HCT116 (cell line): ENCODE results near the gene GNG10.

Experiments used
- CEBPB ChIP-seq: IDR thresholded peaks from 2 replicates; pipeline ENCODE4 v1.6.1; 2012; ENCODE audit warnings: low read depth
- EGR1 ChIP-seq: IDR thresholded peaks from 2 replicates; pipeline ENCODE4 v1.6.1; 2012; ENCODE audit warnings: low read depth
- POLR2A ChIP-seq: IDR thresholded peaks from 2 replicates; pipeline ENCODE4 v1.7.0; 2011; ENCODE audit warnings: borderline replicate concordance; ENCODE audit not compliant: insufficient read depth, insufficient read length; ENCODE audit errors: extremely low read depth
- POLR2AphosphoS5 ChIP-seq: IDR thresholded peaks from 2 replicates; pipeline ENCODE4 v1.6.1; 2011; ENCODE audit warnings: mild to moderate bottlenecking, low read depth, low read length, moderate library complexity
- ZFX ChIP-seq: fragments of 450-650 bp; IDR thresholded peaks from 2 replicates; pipeline ENCODE4 v1.6.1; 2017
- ZNF274 ChIP-seq: fragments of 200-500 bp; sonication (Bioruptor generic); IDR thresholded peaks from 2 replicates; pipeline ENCODE4 v1.6.1; 2014; ENCODE audit warnings: mild to moderate bottlenecking, low read depth, low read length, inconsistent platforms
- TF ChIP-seq, protein P1 (sequence below), 3 experiments: fragments of 200-600 bp in 1 of 3; sonication (generic) in 1 of 3; IDR thresholded peaks in 2 of 3; conservative IDR thresholded peaks in 1 of 3; 2 replicates each; pipeline ENCODE4 v1.5.1; 2012 to 2017; ENCODE audit warnings: low read depth in 2 of 3, low read length in 2 of 3, antibody characterized with exemption in 1 of 3, borderline replicate concordance in 1 of 3, control low read depth in 1 of 3, mild to moderate bottlenecking in 1 of 3, mixed read lengths in 1 of 3, mixed run types in 1 of 3, moderate library complexity in 1 of 3; ENCODE audit not compliant: insufficient read depth in 1 of 3

DNA sequence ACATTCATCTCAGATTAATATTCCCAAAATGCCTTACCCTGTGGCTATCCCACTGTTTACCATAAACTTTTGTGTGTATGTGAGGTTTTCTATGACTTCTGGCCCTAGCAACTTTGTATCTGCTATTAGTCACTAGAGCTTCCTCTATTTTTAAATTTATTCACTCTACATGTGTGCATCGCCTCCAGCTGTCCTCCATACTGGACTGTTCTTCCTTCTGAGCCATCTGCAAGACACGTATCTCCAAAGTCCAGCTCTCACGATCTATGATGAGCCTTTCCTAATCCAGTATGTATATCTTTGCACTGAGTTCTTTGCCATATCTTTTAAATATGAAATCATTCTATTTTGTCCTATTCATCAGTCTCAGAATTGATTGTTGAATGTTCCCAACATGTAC, 1.7 kb upstream of the GNG10 start:
- TF ChIP-seq, protein P1, sequence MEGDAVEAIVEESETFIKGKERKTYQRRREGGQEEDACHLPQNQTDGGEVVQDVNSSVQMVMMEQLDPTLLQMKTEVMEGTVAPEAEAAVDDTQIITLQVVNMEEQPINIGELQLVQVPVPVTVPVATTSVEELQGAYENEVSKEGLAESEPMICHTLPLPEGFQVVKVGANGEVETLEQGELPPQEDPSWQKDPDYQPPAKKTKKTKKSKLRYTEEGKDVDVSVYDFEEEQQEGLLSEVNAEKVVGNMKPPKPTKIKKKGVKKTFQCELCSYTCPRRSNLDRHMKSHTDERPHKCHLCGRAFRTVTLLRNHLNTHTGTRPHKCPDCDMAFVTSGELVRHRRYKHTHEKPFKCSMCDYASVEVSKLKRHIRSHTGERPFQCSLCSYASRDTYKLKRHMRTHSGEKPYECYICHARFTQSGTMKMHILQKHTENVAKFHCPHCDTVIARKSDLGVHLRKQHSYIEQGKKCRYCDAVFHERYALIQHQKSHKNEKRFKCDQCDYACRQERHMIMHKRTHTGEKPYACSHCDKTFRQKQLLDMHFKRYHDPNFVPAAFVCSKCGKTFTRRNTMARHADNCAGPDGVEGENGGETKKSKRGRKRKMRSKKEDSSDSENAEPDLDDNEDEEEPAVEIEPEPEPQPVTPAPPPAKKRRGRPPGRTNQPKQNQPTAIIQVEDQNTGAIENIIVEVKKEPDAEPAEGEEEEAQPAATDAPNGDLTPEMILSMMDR (IDR thresholded peaks at IDR 0.05 in 2 of 3, conservative IDR thresholded peaks at IDR 0.05 in 1 of 3; ENCODE audit: borderline replicate concordance in 1 of 3, insufficient read depth in 1 of 3, low read depth in 2 of 3, low read length in 2 of 3) = no peak
- TF ChIP-seq EGR1 (no peak), POLR2A (no peak), ZNF274 (no peak), CEBPB (no peak), ZFX (no peak), POLR2AphosphoS5 (no peak)
